MCF 10A (cell line): ENCODE results near the gene ENTR1. TPM values are rescaled to one million over a fixed set of nuclear protein-coding genes. Genes with fewer than 3 reads are reported as not detected.

ENCODE experiments used
- BruUV-seq: library from RNA; stranded (reverse); fragments of 400-500 nt; replicated peaks from 2 replicates; lab custom pipeline; 2021; lab: Mats Ljungman, UMichigan
- CTCF ChIA-PET: fragments of 300-600 bp; sonication (Branson Sonifier 250); formaldehyde crosslinking; extraction: SDS; loops from one replicate; lab custom pipeline; 2021; ENCODE audit warnings: antibody characterized with exemption, inconsistent platforms; lab: Yijun Ruan, JAX
- POLR2A ChIA-PET: fragments of 300-600, 350-650 bp; sonication (Branson Sonifier 250); formaldehyde crosslinking; extraction: SDS; loops from one replicate; lab custom pipeline; 2020; ENCODE audit warnings: antibody characterized with exemption, inconsistent platforms; lab: Yijun Ruan, JAX
- DNase-seq: peaks from one replicate; pipeline ENCODE4 v3.0.0-alpha.2; 2018; ENCODE audit not compliant: unreplicated experiment
- H3K27ac Mint-ChIP-seq: one replicate; pipeline ENCODE4 v1.8.0; 2022; ENCODE audit warnings: mild to moderate bottlenecking, low read depth, mixed read lengths; ENCODE audit not compliant: unreplicated experiment
- H3K27me3 Mint-ChIP-seq: one replicate; pipeline ENCODE4 v1.8.0; 2022; ENCODE audit warnings: mixed read lengths; ENCODE audit not compliant: insufficient read depth, unreplicated experiment
- H3K36me3 Mint-ChIP-seq: one replicate; pipeline ENCODE4 v1.8.0; 2022; ENCODE audit warnings: mild to moderate bottlenecking, moderate library complexity, mixed read lengths; ENCODE audit not compliant: insufficient read depth, unreplicated experiment
- H3K4me1 Mint-ChIP-seq: one replicate; pipeline ENCODE4 v1.8.0; 2022; ENCODE audit warnings: mixed read lengths; ENCODE audit not compliant: insufficient read depth, unreplicated experiment
- H3K4me3 Mint-ChIP-seq: one replicate; pipeline ENCODE4 v1.8.0; 2022; ENCODE audit warnings: mild to moderate bottlenecking, moderate library complexity, mixed read lengths; ENCODE audit not compliant: unreplicated experiment
- H3K9me3 Mint-ChIP-seq: one replicate; pipeline ENCODE4 v1.8.0; 2022; ENCODE audit warnings: mixed read lengths; ENCODE audit not compliant: unreplicated experiment
- intact Hi-C: fragments of 100-400 bp; cut with micrococcal nuclease; formaldehyde crosslinking; loops from 2 replicates; pipeline ENCODE4 v1.14.1; 2022
- total RNA-seq: library from RNA; stranded (reverse); gene quantifications from 2 replicates; pipeline ENCODE4 v1.2.3, GENCODE V29; 2022
- TF ChIP-seq, protein P1 (sequence below): fragments of 200-600 bp; IDR thresholded peaks from one replicate; pipeline ENCODE4 v1.8.0; 2022; ENCODE audit warnings: antibody characterized with exemption, mild to moderate bottlenecking; ENCODE audit not compliant: unreplicated experiment

Gene ENTR1
- total RNA-seq, 1 experiment from 2014 or later: 82.2 TPM

DNA sequence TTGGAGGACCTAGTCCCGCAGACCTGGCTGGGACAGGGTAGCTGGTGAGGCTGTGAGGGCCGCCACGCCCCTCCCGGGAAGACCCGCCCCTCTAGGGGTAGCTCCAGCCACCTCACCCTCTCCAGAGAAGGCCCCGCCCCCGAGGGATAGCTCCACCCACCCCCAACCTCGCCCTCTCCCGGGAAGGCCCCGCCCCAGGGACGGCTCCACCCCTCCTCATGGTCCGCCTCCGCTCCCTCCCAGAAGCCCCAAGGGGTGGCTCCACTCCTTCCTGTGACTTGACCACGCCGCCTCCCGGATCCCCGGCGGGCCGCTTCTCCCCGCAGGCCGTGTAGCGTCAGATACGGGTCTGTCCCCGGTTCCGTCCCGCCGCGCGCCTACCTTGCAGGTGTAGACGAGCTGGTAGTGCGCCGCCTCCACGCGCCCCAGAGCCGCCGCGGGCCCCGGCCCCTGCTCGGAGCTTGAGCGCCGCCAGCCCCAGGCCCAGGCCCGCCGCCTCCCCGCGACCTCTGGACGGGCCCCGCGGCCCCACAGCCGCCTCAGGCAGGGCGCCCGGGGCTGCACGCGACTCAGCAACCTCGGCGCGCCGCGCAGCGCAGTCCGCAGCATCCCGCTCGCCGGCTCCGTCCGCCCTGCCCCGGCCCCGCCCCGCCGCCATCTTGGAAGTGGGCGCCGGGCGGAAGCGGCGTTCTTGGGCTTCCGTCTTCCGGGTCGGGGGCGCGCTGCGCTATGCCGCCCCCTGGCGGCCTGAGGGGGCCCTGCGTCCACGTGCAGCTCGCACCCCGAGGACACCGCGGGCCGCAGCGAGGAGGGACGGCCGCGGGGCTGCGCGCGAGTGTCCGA, 47.1 kb downstream of the ENTR1 start, which contains the start of gene DNLZ:
Gene DNLZ (minus strand): TSS at position 639 of the 843 bp plus-strand sequence. CDS start 30 bp downstream, at position 609.
- TF ChIP-seq, protein P1, sequence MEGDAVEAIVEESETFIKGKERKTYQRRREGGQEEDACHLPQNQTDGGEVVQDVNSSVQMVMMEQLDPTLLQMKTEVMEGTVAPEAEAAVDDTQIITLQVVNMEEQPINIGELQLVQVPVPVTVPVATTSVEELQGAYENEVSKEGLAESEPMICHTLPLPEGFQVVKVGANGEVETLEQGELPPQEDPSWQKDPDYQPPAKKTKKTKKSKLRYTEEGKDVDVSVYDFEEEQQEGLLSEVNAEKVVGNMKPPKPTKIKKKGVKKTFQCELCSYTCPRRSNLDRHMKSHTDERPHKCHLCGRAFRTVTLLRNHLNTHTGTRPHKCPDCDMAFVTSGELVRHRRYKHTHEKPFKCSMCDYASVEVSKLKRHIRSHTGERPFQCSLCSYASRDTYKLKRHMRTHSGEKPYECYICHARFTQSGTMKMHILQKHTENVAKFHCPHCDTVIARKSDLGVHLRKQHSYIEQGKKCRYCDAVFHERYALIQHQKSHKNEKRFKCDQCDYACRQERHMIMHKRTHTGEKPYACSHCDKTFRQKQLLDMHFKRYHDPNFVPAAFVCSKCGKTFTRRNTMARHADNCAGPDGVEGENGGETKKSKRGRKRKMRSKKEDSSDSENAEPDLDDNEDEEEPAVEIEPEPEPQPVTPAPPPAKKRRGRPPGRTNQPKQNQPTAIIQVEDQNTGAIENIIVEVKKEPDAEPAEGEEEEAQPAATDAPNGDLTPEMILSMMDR: peak; percentile 90
- ChIA-PET POLR2A (interaction anchor here (0.5 to 2.1 kb wide), 16 partner anchors 9 to 460 kb away, joined by 3 to 15 read pairs (median 4); partner anchors contain the start of genes GPSM1, SNAPC4 and UBAC1), CTCF (interaction anchor here (0.6 to 2.3 kb wide), 18 partner anchors 11 to 1248 kb away, joined by 3 to 9 read pairs (median 4); no protein-coding TSS in a partner anchor)
- Mint-ChIP-seq H3K27ac (peak within 1 kb of the TSS; percentile 51), H3K9me3 (no peaks in the 10 kb centered on the region), H3K27me3 (no peaks in the 10 kb centered on the region), H3K4me3 (peak within 1 kb of the TSS; percentile 74), H3K4me1 (no peaks in the 10 kb centered on the region), H3K36me3 (peaks cover 5% of the 10 kb centered on the region)
- no TSS peak for BruUV-seq
- peak; percentile 96 for DNase-seq
- intact Hi-C loops: loop anchor here (1.0 kb wide), 1 partner anchor 24 kb away; no protein-coding TSS in a partner anchor

DNA sequence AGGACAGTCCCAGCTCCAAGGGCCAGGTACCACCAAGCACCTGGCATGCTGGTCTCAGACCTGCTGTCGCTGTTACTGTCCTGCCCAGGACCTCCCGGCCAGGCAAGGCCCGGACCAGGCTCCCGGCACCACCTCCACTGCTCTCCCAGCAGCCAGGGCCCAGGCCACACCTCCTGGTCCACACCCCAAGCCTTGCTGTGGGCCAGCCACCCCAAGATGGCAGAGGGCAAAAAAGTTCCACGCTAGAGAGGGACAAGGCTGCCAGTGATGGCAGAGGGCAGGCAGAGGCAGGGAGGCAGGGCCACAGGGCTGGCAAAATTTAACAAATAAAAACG, 48.0 kb downstream of the ENTR1 start:
- Mint-ChIP-seq H3K27ac (peak overlapping the region; percentile 51), H3K4me3 (no peak overlapping the region), H3K36me3 (peaks cover 5% of the 10 kb centered on the region), H3K9me3 (no peaks in the 10 kb centered on the region), H3K27me3 (no peaks in the 10 kb centered on the region), H3K4me1 (no peaks in the 10 kb centered on the region)
- DNase-seq: no peak
- intact Hi-C loops: no loop called here
- POLR2A ChIA-PET: interaction anchor here (0.5 to 2.1 kb wide), 10 partner anchors 8 to 401 kb away, joined by 3 to 15 read pairs (median 4); partner anchors contain the start of genes GPSM1, SNAPC4 and UBAC1
- BruUV-seq: TSS peak; percentile 33
- CTCF ChIA-PET: interaction anchor here (0.6 to 2.0 kb wide), 9 partner anchors 13 to 1249 kb away, joined by 3 to 9 read pairs (median 4); no protein-coding TSS in a partner anchor
- TF ChIP-seq, protein P1: no peak

DNA sequence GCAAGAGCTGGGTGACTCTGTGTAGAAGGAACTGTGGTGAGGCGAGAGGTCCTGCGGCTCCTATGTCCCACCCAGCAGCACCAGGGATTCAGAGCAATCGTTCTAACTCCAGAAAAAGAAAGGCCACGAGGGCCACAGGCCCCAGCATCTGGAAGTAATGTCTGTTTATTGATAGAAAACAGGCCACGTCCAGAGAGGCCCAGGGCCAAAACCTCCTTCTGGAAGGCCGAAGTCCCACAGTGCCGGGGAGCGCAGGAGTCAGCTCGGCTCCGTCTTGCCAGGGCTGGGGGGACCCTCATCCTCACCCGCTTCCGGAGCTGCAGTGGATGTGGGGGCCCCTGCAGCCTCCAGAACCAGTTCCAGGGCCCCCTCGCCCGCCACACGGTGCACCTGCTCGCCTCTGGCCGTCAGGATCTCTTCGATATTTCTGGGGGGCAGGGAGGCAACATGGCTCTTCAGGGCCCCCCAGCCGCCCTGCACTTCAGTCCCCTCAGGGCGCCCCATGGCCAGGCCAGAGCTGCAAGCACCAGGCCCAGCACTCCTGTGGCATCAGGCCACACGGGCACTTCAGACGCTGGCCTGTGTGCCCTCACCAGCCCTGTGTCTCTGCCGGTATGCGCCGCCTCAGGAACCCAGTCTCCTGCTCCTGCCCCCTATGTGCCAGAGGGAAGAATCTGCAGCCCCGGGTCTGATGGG, 48.5 kb downstream of the ENTR1 start:
- POLR2A ChIA-PET: interaction anchor here (1.7 to 2.1 kb wide), 2 partner anchors 36 to 38 kb away, joined by 4 to 15 read pairs; partner anchors contain the start of gene SNAPC4
- Mint-ChIP-seq H3K27me3 (no peaks in the 10 kb centered on the region), H3K4me1 (no peaks in the 10 kb centered on the region), H3K27ac (no peak overlapping the region), H3K4me3 (no peak overlapping the region), H3K36me3 (peaks cover 9% of the 10 kb centered on the region), H3K9me3 (no peaks in the 10 kb centered on the region)
- TF ChIP-seq, protein P1: no peak
- no peak for DNase-seq
- intact Hi-C loops: no loop called here
- CTCF ChIA-PET: interaction anchor here (1.4 kb wide), 1 partner anchor 26 kb away, joined by 4 read pairs; no protein-coding TSS in a partner anchor
- BruUV-seq: no TSS peak
